Activated CD8-positive, alpha-beta memory T cell treated with anti-CD3 and anti-CD28 coated beads, Interleukin-2, amount 50 U/mL, for 1 hour (primary cell): Measurements from ENCODE around the gene MLPH.

ENCODE experiments used
- DNase-seq: peaks from one replicate; pipeline ENCODE4 v3.0.0-alpha.2; 2020; ENCODE audit errors: extremely low read depth

The MLPH gene

GRCh38 chr2:237500681-237501424 is 13.8 kb downstream of the MLPH start:
- DNase-seq: no peak

GRCh38 chr2:237501892-237502513 is 15.0 kb downstream of the MLPH start:
- no peak for DNase-seq

- no peak for DNase-seq
These were observed 16.1 kb downstream of the MLPH start for GRCh38 chr2:237503201-237503600.

- no peak for DNase-seq
These were observed 18.3 kb downstream of the MLPH start for GRCh38 chr2:237505188-237505939.

DNA sequence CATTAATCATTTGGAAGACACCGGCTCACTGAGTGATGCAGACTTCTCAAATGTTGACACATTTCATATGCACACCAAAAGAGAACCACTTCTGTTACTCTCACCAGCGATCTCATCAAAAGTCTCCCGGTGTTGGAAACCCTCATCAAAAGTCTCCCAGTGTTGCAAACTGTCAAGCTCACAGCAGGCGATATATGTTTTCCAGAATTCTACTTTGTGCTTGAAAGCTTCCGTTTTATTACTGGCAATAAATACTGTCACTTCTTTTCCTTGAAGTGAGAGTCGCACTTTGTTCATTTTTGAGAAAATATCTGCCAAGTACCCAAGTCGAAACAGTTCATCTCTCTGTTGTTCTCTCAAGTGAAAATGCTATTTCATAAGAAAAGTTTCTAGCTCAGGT is 20.5 kb downstream of the MLPH start:
- no peak for DNase-seq

- no peak for DNase-seq
These were observed 21.3 kb downstream of the MLPH start for GRCh38 chr2:237508361-237508760.

DNA sequence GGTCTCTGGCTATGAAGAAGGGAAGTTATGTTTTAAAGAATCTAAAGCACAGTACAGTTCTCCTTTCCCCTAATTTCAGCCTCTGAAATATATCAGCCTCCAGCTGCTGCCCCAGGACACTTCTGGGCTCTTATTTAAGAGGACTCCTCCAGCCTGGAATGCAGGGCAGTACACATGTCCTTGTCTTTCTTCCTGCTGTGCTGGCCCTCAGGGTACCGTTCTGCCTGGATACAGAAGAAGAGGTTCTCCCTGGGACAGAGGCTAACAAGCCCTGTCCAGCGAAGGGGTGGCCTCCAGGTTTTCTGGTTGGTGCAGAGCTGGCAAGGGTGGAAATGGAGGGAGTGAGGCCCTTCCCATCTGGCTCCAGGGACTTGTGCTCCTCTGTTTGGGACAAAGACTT is 22.1 kb downstream of the MLPH start:
- no peak for DNase-seq

DNA sequence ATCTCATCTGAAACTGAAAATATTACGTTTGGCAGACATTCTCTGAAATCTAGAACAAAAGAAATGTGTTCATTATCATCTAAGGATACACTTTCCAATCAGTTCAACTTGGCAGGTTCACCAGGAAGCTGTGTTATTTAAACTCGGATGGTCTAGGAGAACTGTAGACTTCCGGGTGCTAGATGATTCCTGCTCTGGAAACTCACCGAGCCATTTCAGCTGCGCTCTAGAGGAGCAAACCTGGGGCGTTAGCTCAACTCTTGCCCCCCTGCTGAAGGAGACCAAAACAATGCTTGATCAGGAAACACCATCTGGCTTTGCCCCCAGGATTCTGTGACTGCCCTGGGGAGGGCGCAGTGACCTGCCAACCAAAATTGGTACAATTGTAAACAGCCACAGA is 22.9 kb downstream of the MLPH start:
- DNase-seq: no peak

GRCh38 chr2:237510502-237511217 is 23.6 kb downstream of the MLPH start:
- DNase-seq: no peak

DNA sequence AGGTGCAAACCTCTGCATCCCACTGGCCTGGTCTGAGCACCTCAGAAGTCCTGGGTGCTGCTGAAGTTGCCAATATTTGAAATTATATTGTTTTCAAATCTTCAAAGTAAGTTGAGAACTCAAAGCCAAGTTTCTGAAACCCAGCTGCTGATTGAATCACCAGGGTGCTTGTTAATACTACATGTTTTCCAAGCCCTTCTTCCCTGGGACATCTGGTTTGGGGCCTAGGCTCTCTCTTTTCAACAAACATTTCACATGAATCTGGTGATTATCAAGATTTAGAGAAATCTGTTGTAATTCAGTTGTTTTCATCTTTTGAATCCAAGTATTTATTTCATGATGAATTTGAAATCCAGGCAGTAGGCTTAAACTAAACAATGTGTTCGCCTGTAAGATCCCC is 24.4 kb downstream of the MLPH start:
- no peak for DNase-seq

DNA sequence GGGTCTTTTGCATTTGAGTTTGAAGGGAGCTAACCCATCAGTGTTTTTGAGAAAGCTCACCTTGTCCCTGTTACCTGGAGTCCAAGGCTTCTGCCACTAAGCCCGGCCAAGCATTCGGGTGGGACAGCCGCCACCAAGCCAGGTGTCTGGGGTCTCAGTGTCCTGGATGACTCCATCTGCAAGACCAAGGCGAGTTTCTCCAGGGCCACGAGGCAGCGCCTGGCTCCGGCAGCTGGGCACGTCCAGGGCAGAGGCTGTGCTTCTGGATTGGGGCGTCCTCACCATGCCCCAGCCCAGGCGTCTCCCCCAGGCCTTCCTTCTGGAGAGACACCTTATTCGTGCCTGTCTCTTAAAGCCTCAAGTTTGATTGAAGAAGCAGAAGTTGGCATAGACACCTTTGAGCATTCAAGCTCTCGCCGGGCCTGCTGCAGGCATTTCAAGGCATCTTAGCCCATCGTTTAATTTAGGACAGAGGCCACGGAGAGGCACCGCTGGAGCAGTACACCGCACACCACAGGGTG is 24.9 kb downstream of the MLPH start:
- DNase-seq: no peak

DNA sequence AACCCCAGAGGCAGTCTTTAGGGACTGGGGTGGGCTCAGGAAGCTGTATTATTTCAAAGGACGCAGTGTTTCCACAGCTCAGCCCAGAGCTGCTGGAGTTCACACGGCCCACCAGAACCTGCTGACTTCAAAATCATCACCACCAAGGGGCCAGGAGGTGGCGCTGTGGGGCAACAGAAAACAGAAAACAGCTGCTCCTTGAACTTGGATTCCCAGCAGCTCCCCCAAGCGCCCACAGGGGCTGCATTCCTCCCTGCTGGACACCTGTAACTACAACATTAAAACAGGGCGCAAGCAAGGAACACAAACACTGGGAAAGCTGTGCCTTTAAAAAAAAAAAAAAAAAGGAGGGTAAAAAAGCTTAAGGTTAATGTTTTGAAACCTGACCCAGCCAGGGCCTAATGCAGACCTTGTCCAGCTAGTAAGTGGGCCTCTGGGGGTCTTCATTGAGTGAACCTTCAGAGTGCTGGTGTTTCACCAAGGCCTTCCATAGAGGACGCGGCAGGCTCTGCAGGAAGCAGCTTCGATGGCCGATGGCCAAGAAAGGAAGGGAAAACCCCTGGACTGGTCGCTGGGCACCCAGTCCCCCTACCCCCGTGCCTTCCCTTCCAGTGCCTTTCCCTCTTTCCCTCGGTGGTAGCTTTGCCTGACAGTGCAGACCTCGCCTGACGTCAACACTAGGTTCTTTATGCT is 25.9 kb downstream of the MLPH start:
- DNase-seq: peak; percentile 27

DNA sequence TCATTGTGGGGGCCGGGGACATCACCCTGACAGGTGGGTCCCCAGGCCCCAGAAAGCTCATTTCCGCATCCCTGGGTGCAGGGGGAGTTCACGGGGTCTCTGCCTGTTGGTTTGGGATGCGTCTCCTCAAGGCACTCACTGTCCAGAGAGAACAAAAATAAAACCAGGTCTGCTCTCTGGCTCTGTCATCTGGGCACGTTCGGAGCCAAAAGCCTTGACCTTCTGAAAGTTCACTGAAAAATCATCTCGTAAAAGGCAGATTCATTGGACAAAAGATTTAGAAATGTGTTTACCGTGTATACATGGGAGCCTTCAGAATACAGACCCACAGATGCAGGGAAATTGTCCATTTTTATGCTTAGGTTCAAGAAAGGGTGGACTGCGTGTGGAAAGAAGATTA is 26.6 kb downstream of the MLPH start:
- DNase-seq: no peak

DNA sequence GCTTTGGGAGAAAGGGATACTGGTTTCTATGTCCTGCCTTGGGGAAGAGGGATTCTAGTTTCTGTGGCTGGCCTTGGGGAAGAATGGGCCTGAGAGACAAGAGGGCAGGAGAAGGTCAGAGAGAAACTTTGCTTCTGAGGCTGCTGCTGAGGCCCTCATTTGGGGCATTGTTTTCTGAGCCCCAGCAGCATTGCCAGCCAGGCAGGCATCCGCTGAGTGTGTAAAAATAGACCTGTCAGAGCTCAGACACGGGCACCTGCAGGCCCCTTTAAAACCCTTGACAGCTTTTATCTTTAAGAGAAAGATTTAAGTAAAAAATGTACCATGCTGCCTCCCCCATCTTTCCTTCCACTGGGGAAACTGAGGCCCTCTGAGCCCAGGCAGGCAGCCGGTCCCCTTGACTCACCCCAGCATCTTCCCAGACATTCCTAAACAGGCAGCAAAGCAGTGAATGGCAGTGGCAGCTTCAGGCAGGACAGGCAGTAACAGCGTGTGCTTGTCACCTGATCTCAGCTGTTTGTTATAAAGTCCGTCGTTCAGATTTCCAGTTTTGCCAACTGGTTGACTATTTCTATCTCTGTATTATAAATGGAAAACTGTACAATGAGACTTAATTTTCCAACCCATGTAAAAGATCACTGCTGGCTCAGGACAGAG is 27.6 kb downstream of the MLPH start:
- DNase-seq: no peak

GRCh38 chr2:237515166-237515565 is 28.1 kb downstream of the MLPH start:
- no peak for DNase-seq

GRCh38 chr2:237515621-237516275 is 28.7 kb downstream of the MLPH start:
- no peak for DNase-seq

- DNase-seq: no peak
These were observed 30.1 kb downstream of the MLPH start for GRCh38 chr2:237517163-237517562.

DNA sequence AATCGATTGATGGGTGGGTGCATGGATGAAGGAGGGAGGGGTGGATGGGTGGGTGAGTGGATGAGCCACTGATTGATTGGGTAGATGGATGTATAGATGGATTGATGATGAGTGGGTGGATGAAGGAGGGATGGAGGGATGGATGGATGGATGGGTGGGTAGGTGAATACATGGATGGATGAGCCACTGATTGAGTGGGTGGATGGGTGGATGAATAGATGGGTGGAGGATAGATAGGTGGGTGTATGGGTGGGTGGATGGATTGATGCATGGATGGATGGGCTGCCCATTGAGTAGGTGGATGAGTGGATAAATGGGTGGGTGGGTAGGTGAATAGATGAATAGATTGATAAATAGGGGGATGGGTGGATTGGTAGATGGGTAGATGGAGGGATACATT is 30.9 kb downstream of the MLPH start:
- no peak for DNase-seq

DNA sequence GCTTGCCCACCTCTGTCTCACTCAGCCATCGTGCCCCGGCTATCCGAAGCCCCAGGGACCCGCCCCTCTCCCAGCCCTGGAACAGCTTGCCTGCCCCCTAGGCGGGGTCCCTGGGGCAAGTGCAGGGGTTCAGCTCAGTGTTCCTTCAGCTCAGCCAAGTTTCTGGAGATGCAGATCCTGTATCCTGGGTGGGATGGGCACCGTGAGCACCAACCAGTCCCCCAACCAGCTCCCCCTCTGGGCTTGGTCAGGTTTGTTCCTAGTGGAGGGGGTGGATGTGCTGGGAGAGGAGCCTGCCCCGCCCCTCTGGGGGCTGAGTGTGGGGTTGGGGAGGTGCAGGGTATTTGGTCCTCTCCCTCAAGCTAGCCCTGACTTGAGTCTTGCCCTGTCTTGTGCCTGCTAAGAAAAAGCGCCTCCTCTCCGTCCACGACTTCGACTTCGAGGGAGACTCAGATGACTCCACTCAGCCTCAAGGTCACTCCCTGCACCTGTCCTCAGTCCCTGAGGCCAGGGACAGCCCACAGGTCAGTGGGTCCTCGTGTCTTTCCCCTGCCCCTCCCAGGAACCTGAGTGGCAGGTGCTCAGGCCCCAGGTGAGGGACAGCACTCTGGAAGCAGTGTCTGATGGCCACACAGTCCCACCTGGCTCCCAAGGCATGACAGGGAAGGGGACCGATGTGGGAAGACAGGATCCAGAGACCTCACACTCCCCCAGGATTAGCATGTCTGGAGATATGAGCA is 32.6 kb downstream of the MLPH start:
- DNase-seq: no peak

DNA sequence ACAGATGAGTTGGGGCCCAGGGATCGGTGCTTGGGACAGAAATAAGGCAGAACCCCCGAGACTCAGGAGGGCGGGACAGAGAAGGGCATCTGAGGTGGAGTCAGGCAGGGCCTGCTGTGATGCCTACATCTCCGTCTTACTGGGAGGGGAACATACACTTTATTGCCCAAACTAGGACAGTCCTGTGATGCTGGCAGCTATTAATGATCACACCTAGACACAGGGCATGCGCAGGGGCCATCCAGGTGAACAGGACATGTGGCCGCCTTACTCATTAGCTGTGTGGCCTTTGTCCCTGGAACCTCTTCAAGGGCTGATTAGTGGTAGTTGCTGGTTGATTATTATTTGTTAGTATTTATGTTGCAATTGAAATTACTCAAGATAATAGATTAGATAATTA is 33.2 kb downstream of the MLPH start:
- DNase-seq: no peak
